Measurements from ENCODE around the gene GPC5. TPM values are rescaled to one million over a fixed set of nuclear protein-coding genes. Genes with fewer than 3 reads are reported as not detected.
"Not testable (repeated sequence)": the region's sequence is repeated elsewhere in the genome, so short reads cannot be mapped to it uniquely, and the experiment has no call there.

The GPC5 gene
- total RNA-seq, 1 donor from 2014 or later, result 2.5 TPM

DNA sequence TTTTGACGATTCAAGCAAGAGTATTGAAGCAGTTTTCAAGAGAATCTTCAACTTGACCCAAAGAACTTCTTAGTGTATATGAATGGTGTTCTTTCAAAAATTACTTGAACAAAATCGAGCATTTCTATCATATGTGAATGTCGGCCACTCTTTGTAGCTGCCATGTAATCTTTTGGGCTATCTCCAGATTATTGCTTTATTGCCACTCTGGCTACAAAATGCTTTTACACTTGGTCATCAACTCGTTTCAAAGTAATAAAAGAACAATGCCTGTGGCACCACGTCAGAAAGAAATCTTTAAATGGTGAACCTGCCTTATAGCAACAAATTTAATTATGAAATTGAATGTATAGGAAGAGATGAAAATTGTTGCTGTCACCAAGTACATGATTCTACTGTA is 834.5 kb downstream of the GPC5 start:
- no peak for ATAC-seq
- intact Hi-C loops (cut with DNase I), result no loop called here

DNA sequence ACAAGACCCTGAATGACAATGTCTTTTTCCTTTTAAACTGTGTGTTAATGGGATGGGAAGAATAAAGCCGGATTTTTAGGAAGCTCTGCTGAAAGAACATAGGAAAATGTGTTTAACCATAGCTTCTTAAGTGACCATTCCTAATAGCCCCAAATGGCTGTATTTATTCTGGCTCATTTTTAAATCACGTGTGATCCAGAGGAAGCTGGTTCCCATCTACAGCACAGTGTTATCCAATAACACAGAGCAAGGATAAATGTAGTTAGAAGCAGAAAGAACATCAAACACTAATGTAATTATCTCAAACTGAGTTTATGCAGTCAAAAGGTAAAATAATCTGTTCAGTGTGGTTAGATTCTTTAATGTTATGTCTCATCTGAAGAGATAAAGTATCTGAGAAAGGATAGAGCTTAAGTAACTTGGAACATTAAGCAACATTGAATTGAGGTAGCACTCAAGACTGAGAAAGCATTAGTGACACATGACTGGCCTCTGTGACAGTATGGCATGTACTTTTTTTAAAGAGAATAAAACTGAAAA is 853.3 kb downstream of the GPC5 start:
- ATAC-seq, result no peak
- no peak for DNase-seq (ENCODE audit: low spot score)
- intact Hi-C loops (cut with DNase I), result no loop called here

More for the DNA sequence above, 834.5 kb downstream of the GPC5 start:
- no peak for DNase-seq (ENCODE audit: low spot score)

DNA sequence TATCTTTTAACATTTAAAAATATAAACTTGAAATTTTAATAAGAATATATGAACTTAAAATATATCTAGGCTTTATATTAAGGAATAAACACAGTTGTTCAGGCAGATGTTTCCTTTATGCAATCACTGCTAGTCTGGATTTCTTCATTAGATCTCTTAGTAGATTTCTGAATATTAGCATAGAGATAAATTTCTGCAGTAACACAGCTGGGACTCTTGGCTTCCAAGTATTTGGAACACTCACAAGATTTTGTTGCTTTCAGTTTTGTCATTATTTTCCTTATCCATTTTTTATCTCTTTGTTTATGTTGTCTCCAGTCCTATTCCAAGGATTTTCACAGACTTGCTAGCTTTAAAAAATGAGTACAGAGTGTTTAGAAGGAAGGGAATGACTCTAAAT is 857.1 kb downstream of the GPC5 start:
- peak; percentile 74 for ATAC-seq
- DNase-seq (ENCODE audit: low spot score), result no peak
- intact Hi-C loops (cut with DNase I), result no loop called here

DNA sequence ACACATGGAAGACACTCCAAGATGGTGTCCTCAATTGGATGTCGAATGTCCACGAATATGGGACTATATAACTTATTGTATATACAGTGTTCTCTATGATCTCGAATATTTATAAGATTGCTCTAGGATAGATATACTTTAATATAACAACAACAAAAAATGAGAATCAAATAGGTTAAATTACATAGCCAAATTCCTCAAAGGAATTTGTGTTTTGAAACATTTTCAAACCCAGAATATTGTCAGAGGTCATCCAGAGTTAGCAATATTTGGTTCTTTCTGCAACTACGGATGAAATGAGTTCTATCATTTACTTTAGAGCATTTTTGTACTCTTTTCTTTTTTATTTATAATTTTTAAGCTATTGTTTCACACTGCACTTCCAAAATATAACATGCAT is 857.8 kb downstream of the GPC5 start:
- intact Hi-C loops (cut with DNase I), result no loop called here
- ATAC-seq, result no peak
- DNase-seq (ENCODE audit: low spot score), result no peak

DNA sequence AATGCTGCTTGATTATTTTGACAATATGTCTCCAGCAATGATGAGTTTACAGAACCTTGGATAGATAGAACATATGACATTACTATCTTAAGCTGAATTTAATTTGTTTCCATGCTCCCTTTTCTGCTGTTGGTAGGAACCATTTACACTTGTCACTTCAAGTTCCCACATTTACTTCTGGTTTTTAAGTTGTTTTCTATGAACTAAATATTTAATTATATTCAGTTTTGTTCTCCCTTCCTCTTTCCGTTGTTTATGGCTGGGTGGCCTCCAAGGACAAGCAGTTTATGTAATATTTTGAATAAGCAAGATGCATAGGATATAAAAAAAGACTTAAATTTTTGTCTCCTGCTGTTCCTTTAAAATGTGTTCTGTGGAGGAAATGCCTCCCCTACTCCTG is 860.6 kb downstream of the GPC5 start:
- DNase-seq (ENCODE audit: low spot score) (no peak), ATAC-seq (no peak)
- intact Hi-C loops (cut with DNase I), result no loop called here

DNA sequence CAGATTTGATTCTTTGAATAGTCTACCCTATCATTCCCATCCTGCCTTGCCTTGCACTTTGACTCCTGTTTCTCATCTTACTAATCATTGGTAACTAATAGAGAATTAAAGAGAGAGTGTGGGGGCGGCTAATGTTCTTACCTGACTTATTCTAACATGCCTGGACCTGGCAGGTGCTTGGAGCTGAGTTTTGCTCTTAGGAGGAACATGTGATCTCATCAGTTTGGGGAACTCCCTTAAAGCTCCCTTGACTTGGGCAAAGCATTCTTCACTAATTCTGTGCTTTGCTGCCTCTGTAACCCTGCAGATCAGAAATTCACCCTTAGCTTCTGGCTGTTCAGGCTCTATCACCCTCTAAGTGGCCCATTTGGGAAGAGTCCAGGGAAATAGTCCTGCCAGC is 861.1 kb downstream of the GPC5 start:
- ATAC-seq, result no peak
- intact Hi-C loops (cut with DNase I), result no loop called here

DNA sequence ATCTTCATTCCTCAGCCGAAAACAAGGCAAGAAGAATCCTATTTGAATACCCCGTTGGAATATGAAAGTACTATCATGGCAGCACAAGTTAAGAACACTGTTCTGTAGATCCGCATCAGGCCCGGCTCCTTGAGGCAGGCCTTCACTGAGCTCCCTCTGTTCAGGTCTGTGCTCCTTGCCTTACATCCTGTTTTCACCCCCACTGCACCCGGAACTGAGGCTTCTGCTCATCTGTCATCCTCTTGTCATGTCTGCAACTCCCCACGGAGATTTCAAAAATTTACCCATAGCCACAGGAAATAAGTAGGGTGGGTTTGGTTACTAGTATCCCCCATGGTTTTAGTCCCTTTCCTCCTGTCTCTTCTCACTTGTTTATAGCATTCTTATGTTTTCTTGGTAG is 861.9 kb downstream of the GPC5 start:
- DNase-seq (ENCODE audit: low spot score), result no peak
- ATAC-seq, result no peak
- intact Hi-C loops (cut with DNase I), result no loop called here

More for the DNA sequence above, 861.1 kb downstream of the GPC5 start:
- no peak for DNase-seq (ENCODE audit: low spot score)

DNA sequence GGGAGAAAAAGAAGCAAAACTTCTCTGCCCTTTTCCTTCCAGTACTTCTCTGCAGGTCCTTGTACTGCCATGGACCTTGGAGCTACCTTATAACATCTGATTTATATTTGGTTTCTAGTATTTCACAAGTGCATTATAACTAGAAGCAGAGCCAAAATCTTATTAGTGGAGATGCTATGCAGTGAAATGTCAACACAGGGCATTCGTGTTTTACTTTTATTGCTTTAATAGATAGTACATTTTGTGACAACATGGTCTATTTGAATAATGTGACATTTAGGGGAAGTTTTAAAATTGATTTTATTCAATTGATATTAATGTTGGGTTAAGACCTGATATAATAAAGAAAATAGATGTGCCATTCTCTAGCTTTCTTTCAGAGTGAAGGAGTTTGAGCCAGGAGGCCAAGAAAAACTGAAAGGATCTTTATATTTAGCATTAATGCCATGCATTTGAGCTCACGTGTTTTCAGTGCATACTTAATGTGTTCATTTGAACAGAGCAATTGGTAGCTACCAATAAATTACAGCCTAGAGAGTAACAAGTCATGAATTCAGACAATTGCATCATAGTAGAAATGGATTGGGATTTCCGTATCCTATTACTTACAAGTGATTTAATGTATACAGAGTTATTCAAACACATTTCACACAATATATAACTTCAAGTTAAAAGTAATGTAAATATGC is 863.8 kb downstream of the GPC5 start:
- intact Hi-C loops (cut with DNase I), result no loop called here
- no peak for ATAC-seq
- DNase-seq (ENCODE audit: low spot score), result no peak

DNA sequence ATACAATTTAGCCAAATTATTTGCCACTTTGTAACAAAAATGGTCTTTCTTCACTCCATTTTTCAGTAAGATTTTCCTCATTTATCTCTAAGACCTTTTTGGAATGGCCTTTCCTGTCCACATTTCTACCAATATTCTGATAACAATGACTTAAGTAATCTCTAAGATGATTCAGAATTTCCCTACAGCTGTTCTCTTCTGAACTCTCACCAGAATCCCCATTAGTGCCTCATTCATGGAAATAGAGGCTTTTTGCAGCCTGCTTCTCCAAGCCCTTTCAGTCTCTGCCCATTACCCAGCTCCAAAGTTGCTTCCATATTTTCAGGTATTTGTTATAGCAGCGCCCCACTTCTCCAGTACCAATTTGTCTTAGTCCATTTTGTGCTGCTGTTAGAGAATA is 867.0 kb downstream of the GPC5 start:
- intact Hi-C loops (cut with DNase I), result no loop called here
- DNase-seq (ENCODE audit: low spot score), result no peak
- ATAC-seq, result peak; percentile 45

DNA sequence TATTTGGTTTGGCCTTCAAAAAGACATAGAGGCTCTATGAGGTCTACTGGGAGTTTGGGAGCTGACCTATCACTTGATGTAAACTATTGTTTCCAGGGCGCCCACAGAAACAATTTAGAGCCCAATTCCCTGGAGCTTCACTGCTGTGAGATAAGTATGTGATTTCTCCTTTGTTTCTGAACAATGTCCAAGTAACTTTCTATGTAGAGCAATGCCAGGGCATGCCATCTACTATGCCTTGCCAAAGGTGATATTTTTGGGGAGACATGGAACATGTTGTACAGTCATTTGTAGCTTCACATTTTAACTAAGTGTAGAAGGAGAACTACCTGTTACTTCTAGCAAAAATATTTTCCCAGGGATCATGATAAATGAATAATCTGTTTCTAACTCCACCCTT is 872.6 kb downstream of the GPC5 start:
- intact Hi-C loops (cut with DNase I), result no loop called here
- DNase-seq (ENCODE audit: low spot score) (no peak), ATAC-seq (no peak)

DNA sequence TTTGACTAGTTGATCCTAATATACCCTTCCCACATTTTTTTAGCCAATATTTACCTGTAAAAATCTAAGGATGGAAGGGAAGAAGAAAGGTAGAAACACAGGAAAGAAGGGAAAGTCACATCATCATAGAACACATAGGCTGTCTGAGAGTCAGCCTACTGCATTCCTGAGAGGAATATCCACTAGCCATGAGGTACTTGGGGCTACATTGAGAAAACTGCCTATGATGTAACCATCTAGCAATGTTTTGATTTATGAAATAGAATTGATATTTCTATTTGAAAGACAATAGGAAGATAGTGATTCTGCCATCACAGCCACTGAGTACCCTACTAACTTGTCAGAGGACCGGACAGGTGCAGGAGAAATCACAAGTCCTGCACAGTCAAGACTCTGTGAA is 873.8 kb downstream of the GPC5 start:
- no peak for DNase-seq (ENCODE audit: low spot score)

DNA sequence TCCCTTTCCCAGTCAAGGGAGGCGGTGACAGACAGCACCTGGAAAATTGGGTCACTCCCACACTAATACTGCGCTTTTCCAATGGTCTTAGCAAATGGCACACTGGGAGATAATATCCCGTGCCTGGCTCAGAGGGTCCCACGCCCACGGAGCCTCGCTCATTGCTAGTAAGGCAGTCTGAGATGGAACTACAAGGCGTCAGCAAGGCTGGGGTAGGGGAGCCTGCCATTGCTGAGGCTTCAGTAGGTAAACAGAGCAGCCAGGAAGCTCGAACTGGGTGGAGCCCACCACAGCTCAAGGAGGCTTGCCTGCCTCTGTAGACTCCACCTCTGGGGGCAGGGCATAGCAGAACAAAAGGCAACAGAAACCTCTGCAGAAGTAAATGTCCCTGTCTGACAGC is 882.6 kb downstream of the GPC5 start:
- ATAC-seq; intact Hi-C loops (cut with DNase I); DNase-seq (ENCODE audit: low spot score): not testable (repeated sequence)

More for the DNA sequence above, 873.8 kb downstream of the GPC5 start:
- ATAC-seq, result no peak
- intact Hi-C loops (cut with DNase I), result no loop called here

DNA sequence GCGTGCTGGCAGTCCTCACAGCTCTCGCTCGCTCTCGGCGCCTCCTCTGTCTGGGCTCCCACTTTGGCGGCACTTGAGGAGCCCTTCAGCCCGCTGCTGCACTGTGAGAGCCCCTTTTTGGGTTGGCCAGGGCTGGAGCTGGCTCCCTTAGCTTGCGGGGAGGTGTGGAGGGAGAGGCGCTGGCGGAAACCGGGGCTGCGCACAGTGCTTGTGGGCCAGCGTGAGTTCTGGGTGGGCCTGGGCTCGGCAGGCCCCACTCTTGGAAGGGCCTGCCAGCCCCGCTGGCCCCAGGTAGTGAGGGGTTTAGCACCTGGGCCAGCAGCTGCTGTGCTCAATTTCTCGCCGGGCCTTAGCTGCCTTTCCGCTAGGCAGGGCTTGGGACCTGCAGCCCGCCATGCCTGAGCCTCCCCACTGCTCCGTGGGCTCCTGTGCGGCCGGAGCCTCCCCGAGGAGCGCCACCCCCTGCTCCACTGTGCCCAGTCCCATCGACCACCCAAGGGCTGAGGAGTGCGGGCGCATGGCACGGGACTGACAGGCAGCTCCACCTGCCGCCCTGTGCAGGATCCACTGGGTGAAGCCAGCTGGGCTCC is 892.4 kb downstream of the GPC5 start:
- DNase-seq (ENCODE audit: low spot score); intact Hi-C loops (cut with DNase I); ATAC-seq: not testable (repeated sequence)

DNA sequence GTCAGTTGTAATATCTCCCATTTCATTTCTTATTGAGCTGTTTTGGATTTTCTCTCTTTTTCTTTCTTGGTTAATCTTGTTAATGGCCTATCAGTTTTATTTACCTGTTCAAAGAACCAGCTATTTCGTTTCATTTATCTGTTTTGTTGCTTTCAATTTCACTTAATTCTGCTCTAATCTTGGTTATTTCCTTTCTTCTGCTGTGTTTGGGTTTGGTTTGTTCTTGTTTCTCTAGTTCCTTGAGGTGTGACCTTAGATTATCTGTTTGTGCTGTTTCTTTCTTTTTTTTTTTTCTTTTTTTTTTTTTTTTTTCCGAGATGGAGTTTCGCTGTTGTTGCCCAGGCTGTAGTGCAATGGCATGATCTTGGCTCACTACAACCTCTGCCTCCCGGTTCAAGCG is 896.1 kb downstream of the GPC5 start:
- DNase-seq (ENCODE audit: low spot score); ATAC-seq; intact Hi-C loops (cut with DNase I): not testable (repeated sequence)

DNA sequence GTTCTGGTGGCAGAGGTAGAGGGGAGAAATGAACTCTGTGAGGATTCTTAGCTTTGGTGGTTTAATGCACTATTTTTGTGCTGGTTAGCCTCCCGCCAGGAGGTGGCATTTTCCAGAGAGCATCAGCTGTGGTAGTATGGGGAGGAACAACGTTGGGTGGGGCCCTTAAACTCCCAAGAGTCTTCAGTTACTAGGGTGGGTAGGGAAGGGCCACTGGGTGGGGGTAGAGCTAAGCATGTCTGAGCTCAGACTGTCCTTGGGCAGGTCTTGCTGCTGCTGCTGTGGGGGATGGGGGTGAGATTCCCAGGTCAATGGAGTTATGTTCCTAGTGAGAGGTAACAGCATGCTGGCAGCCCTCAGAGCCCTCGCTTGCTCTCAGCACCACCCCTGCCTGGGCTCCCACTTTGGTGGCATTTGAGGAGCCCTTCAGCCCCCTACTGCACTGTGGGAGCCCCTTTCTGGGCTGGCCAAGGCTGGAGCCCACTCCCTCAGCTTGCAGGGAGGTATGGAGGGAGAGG is 897.8 kb downstream of the GPC5 start:
- DNase-seq (ENCODE audit: low spot score); intact Hi-C loops (cut with DNase I); ATAC-seq: not testable (repeated sequence)

DNA sequence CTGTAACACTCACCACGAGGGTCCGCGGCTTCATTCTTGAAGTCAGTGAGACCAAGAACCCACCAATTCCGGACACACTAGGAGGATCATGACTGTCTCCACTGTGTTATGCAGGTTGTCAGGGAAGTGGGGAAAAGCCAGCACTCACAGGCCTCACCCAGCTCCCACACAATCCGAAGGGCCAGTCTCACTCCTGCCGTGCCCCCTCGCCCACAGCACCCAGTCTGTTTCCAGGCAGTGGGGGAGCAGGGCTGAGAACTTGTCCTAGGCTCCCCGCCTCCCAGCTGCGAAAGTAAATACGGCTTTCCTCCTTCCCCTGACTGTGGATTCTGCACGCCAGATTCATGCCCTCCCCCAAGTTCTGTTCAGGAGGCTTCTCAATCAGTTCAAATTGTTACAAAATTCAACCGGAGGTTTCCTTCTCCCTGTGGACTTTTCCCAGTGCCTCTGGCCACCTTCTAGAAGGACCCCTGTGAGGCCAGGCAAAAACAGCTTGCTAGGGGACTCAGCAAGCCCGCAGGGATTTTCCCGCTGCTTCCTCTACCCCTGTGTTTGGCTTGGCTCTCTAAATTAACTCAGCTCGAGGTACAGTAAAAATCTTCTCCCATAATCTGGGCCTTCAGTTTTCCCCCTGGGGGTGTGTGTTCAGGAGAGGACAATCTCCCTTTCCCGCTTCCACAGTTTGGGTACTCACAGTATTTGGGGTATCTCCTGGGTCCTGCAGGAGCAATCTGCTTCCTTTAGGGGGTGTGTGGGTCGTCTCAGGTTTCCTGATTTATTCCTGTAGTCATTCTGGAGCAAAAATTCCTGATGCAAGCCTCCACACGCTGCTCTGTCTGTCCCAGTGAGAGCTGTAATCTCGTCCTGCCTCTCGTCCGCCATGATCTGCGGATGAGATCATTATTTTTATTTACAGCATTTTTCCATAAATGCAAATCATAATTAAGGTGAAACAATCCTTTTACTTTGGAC is 899.8 kb downstream of the GPC5 start:
- intact Hi-C loops (cut with DNase I), result no loop called here
- no peak for ATAC-seq
- DNase-seq (ENCODE audit: low spot score), result no peak

DNA sequence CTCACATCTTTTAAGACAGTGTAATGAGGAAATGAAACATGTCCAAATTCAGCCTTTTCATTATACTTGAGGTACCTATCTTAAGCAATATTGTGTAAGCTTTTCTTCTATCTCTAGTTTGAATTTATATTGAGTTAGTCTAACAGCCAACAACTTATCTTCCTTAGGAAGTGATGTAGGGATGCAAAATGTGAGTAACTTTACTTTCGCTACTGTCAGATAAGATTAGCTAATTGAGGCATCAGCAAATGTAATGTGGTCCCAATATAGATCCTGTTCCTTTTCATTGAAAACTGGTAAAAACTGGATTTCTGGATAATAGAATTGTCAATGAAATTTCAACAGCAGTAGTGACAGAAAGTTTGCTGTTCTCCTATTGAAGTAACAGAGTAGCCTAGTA is 902.2 kb downstream of the GPC5 start:
- intact Hi-C loops (cut with DNase I), result no loop called here
- ATAC-seq (no peak), DNase-seq (ENCODE audit: low spot score) (no peak)

DNA sequence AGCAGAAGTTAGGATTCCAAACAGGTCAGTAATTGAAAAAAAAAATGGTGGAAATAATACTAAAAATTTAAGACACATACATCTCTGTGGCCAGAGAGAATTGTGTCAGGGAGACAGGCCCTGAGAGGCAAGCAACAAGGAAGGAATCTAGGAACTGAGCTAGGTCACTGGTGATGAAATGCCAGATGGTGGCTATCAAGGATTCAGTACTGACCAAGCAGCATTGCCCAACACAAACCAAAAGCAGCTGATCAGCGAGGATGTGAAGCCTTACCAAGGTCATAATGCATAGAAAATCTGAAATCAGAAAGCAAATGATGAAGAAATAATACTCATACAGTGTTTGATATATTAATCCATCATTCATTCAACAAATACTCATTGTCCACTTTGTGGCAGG is 905.0 kb downstream of the GPC5 start:
- peak; percentile 76 for ATAC-seq
- DNase-seq (ENCODE audit: low spot score), result no peak
- intact Hi-C loops (cut with DNase I), result no loop called here

DNA sequence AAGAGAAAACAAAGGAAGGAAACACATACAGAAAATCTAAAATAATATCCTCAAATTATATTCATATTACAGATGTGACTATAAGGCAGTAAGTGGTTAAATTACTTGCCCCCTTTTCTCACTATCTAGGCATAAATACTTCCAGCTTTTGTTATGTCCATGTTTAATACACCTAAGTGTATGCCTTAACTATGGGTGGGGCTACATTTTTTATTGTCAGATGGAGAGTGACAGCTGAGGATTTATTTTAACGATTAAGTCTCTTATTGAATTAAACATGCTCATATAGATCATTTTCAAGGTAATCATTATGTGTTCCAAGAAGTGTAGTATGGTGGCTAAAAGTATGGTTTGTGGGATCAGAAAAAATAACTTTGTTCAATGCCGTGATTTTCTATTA is 909.3 kb downstream of the GPC5 start:
- intact Hi-C loops (cut with DNase I), result no loop called here
- no peak for DNase-seq (ENCODE audit: low spot score)
- no peak for ATAC-seq
